HG03139 (cell line): ENCODE measurements around the gene CYP4A22.
"Not testable (repeated sequence)": the region's sequence is repeated elsewhere in the genome, so short reads cannot be mapped to it uniquely, and the experiment has no call there.

Source experiments
- ATAC-seq: cut with Tn5 transposase; IDR thresholded peaks from one replicate; pipeline ENCODE4 v1.9.1; 2021; ENCODE audit not compliant: unreplicated experiment

CYP4A22 gene

GRCh38 chr1:47137198-47137597, at the start of gene CYP4A22:
CYP4A22 (plus strand) TSS chr1:47137441; CDS start chr1:47137486, 45 bp downstream.
- ATAC-seq, result no peak

GRCh38 chr1:47089356-47089755, 47.9 kb upstream of the CYP4A22 start:
- ATAC-seq, result not testable (repeated sequence)

GRCh38 chr1:47091476-47091875, 45.8 kb upstream of the CYP4A22 start:
- not testable (repeated sequence) for ATAC-seq

GRCh38 chr1:47104816-47105215, 32.4 kb upstream of the CYP4A22 start:
- no peak for ATAC-seq

- ATAC-seq, result no peak
Observed at GRCh38 chr1:47106792-47107191, 30.4 kb upstream of the CYP4A22 start.

DNA sequence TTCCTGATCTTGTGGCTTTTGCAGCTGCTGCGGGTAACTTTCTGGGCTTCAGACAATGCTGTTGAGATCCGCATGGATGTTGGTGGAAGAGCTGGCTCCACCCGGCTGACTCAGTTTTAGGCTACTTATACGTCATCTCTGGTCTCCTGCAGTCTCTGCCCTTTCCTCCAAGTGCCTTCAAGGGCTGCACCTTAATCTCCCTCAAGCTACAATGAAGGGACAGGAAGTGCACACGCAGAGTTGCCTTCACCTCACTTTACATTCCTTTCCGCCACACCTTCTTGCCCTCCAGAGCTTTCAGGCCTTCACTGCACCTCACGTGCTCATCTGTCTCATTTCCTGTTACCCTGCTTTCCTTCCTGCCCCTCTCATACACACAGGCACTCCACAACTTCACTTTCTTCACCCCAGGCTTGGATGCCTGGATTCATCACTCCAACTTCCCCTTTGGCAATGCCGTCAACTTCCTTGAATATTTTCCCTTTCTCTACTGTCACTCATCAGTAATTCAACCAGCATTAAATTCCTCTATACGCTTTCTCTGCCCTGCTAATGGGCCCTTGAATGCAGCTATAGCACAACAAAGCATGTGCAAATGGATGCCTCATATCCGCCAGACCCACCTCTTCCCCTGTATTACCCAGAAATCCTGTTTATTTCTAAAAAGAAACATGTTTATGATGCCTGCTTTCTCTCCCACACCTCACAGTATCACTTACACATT, 29.2 kb upstream of the CYP4A22 start:
- not testable (repeated sequence) for ATAC-seq

DNA sequence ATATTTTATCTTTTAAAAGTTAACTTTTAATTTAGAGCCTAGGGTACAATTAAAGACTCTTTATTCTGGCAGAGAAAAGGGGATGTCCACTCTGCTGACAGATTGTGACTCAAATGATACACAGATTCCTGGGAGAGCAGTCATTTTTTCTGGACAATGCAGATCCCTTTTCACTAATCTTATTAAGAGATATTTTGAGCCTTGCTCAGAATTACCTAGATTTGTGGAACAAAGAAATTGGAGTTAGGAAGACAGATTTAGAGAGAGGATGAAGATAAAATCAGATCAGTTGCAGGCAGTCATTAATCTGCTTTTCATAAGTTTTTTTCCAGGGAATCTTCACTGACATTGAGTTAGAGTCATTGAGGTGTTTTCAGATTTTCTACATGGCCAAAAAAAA, 27.8 kb upstream of the CYP4A22 start:
- ATAC-seq, result not testable (repeated sequence)

DNA sequence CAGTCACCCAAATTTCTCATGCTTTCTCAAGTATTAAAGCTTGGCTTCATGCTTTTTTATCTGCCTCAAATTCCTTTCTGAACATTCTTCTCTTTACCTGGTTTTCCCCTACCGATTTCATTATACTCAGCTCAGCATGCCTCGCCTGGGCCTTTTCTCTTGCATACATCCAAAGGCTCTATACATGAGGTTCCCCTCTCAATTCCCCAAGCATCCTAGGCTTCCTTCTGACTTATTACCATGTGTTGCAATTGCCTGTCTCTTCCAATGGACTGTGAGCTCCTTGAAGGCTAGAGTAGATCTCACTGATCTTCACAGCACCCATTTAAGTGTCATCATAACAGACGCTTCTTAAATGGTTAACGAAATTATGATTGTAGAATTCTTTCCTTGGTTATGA, 24.1 kb upstream of the CYP4A22 start:
- ATAC-seq, result no peak

- ATAC-seq, result not testable (repeated sequence)
Observed at GRCh38 chr1:47121039-47121438, 16.2 kb upstream of the CYP4A22 start.

GRCh38 chr1:47124834-47125233, 12.4 kb upstream of the CYP4A22 start:
- ATAC-seq, result not testable (repeated sequence)

DNA sequence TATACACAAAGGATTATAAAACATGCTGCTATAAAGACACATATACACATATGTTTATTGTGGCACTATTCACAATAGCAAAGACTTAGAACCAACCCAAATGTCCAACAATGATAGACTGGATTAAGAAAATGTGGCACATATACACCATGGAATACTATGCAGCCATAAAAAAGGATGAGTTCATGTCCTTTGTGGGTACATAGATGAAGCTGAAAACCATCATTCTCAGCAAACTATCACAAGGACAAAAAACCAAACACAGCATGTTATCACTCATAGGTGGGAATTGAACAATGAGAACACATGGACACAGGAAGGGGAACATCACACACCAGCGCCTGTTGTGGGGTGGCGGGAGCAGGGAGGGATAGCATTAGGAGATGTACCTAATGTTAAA, 10.2 kb upstream of the CYP4A22 start:
- not testable (repeated sequence) for ATAC-seq

DNA sequence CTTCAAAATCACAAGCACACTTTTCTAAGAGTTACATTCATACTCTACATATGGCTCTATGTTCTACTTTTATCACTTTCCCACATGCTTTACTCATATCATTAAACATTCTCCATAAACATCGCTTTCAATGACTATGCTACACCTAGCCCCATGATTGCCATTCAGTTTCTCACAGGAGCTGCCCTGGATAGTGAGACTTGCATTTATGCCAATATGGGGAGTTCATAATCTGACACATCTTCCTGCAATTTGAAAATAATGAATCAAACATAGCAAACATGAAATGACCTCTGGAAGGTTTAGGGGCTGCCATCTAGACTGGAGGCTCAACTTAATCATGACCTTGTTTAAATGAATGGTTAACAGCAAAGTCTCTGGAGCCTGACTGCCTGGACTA, 9.0 kb upstream of the CYP4A22 start:
- no peak for ATAC-seq

DNA sequence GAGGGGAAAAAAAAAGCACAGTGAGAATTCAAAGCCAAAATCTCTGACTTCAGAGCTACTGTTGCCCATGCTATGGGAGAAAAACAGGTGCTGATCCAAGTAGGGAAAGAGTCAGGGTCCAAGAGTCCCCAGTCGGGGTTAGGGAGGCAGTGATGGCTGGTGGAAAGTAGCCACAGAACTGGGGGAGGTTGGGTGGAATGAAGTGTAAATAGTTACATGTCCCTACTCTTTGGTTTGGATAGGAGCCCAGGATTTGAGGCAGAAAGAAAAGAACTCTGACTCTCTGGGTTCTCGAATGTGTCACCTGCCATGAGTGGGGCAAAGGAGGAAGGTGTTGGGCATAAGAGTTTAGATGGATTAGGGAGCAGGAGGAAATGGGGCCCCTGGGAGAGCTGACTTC, 8.4 kb upstream of the CYP4A22 start:
- not testable (repeated sequence) for ATAC-seq

DNA sequence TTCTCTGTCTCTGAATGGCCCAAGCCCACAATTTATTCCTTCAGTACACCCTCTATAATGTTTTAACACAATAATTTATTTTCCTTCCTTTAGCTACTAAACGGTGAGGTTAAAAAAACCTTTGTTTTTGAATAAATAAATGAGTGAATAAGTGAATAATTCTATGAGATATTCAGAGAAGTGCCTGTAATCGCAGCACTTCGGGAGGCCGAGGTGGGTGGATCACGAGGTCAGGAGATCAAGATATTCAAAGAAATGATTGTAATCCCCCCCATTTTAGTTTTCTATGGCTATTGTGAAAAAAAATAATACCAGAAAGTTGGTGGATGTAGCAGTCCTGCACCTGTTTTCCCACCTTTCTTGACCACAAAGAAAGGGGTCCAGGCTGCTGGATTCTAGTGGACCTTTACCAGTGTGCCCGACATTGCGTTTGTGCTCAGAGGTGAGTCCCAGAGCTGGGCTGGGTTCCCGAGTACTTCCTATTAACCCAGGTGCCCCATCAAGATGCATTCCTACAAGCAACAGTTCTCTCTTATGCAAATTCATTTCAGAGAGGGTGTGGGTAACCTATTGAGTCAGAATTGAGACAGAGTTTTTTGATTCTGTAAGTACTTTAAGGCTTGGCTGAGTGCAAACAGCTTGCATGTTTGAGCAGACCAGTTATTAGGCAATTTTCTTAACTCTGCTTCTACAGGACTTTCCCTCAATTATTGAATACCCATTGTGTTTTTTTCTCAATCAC, 7.6 kb upstream of the CYP4A22 start:
- not testable (repeated sequence) for ATAC-seq

- not testable (repeated sequence) for ATAC-seq
Observed at GRCh38 chr1:47132665-47133064, 4.6 kb upstream of the CYP4A22 start.

- ATAC-seq, result no peak
Observed at GRCh38 chr1:47137925-47138615, 829 bp downstream of the CYP4A22 start.

DNA sequence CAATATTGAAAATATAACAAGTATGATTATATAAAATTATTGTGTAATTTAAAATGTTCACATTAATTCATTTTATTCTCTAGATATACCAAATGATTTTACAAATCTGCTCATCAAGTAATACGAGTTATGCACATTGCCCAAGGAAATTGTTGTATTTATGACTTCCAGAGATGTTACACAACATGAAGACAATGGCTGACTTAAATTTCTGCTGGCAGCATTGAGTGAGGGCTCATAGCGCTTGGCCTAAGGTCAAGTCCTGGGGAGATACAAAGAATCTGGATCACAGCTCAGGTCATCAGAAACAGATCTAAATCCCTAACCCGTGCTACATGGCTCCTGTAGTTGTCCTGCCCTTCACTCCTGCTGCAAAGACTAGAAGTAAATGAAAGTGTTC, 3.1 kb downstream of the CYP4A22 start:
- ATAC-seq, result not testable (repeated sequence)

- ATAC-seq, result not testable (repeated sequence)
Observed at GRCh38 chr1:47143654-47144053, 6.4 kb downstream of the CYP4A22 start.

DNA sequence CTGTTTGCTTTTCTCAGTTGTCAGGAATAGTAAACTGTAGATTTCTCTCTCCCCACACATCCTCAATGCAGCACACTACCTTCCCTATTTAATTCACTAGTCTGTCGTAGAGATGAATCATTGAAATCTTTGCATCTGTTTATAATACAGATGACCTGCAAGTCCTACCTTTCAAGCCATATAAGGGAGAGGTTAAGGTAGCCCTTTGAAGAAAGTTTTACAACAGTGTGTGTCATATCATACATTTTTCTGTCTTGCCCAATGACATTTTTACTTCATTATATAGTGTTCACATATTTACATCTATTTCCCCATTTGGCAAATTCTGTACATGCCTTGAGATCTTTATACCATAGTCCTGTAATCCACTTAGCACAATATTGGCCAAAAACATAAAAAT, 9.3 kb downstream of the CYP4A22 start:
- not testable (repeated sequence) for ATAC-seq

- no peak for ATAC-seq
Observed at GRCh38 chr1:47147047-47147785, 10.0 kb downstream of the CYP4A22 start.

DNA sequence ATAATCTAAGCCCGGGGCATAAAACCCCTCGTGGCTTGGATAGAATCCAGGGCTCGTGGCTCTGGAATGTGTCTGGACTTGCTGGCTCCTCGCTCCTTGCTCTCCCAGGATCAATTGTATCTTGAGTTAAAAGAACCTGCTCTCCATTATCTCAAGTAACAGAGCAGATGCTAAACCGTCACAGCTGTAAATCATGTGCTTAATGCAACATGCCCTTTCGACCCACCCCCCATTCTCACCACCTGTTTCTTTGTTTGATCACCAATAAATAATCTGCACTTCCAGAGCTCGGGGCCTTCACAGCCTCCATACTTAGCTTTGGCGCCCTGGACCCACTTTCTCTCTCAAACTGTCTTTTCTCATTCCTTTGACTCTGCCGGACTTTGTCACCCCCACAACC, 11.9 kb downstream of the CYP4A22 start:
- not testable (repeated sequence) for ATAC-seq
